GM19452 (cell line): ENCODE measurements around the gene RHBDD3.
"Not testable (repeated sequence)": the region's sequence is repeated elsewhere in the genome, so short reads cannot be mapped to it uniquely, and the experiment has no call there.

Source experiments
- ATAC-seq: cut with Tn5 transposase; IDR thresholded peaks from one replicate; pipeline ENCODE4 v1.9.1; 2021; ENCODE audit not compliant: unreplicated experiment

RHBDD3 gene

DNA sequence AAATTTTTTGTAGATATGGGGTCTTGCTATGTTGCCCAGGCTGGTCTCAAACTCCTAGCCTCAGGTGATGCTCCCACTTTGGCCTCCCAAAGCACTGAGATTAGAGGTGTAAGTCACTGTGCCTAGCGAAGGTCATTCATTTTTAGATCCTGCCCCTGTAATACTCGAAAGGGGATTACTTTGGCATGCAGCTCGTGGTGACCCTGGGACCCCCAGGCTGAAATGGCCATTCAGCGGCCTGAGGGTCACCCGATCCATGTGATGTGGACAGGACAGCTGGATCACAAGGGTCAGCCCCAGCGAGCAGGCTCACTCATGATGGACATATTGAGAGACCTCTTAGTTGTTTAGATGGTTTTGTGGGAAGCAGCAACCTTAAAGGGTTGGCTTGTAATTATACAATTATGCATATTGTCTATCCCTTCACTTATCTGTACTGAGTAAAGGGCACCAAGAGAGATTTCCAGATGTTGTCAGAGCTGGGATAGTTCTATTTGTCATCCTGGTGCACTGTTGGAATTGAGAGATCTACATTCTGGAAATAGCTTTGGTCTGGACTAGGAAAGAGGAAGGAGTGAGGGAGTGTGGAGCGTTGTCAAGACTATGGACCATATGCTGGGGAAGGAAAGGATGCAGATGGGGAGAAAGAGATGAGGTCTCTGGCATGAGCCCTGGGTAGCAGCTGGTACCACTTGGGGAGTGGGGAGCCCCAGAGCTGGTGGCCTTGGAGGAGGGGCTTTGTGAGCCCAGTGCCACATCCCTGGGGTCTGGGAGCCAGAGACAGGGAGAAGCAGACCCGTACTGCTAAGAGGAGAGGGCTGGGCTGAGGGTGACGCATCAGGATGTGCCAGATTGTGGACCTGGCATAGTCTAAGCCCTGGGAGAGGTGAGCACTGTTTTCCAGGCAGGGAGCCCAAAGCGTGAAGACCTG, 15.5 kb downstream of the RHBDD3 start:
- ATAC-seq, result no peak

DNA sequence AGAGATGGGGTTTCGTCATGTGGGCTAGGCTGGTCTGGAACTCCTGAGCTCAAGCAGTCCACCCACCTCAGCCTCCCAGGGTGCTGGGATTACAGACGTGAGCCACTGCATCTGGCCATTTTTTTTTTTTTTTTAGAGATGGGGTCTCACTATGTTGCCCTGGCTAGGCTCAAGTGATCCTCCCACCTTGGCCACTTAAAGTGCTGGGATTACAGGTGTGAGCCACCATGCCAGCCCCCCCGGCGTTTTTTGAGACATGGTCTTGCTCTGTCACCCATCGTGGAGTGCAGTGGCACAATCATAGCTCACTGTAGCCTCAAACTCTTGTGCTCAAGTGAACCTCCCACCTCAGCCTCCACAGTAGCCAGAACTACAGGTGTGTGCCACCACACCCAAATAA, 16.5 kb downstream of the RHBDD3 start:
- no peak for ATAC-seq

- ATAC-seq, result not testable (repeated sequence)
Observed at GRCh38 chr22:29247891-29248290, 19.9 kb downstream of the RHBDD3 start.

DNA sequence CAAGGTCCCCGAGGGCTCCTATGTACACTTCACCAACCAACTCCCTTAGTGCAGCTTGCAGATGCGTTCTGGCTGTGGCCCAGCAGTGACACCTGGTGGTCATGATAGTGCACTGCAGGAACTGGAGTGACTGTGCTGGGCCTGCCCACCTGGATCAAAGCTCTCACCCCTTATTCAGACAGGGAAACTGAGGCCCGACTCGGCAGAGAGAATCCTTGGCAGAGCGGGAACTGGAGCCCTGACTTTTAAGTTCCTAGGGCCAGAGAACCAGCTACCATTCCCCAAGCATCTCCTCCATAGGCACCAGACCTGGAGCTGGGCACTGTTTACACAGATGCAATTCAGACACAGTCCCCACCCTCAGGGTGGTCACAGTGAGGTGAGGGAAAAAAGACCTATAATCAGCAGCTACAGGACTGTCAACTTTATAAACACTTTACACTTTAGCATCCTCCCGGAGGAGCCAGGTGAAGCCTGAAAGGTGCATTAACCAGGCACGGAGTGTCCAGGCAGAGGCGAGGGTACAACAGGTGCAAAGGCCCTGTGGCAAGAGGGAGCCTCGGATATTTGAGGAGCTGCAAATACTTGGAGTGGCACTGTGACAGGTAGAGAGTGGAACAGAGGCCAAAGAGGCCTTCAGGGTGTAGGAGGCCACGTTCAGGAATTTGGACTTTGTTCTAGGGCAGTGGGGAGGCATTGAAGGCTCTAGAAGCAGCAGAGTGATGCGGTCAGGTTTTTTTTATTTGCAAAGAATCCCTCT, 22.0 kb downstream of the RHBDD3 start:
- ATAC-seq, result no peak

DNA sequence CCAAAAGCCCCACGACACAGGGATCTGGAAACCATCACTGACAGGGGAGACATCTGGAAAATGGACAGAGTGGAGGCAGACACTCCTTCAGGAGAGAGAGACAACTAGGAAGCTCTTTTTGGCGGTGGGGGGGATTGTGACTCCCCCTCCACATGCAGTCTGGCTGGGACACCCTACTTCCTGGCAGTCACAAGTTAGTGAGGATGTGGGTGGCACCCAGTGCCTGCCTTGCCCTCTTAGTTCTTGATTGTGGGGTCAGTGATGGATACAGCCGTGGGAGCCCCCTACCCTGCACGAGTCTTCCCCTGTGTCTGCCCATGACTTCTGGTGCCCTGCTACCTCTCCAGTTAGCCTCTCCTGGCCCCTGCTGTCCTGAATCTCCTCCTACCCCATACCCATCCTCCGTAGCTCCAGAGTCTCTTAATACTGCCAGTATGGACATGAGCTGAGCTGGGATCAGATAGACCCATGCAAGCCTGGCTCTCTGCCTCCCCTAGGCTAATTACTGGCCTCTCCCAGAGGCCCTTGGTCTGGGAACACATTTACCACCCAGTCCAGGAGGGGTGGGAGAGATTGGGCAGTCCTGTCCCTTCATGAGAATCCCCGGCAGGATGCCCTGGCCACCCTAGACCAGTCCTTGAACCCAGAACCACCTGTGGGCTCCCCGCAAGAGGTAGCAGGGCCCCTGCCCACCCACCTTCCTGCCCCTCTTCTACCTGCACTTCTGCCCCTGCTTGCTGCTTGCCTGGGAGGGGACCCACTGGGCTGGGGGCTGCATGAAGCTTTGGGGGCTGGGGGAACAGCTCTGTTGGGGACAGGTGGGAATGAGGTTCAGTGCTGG, 22.8 kb downstream of the RHBDD3 start:
- no peak for ATAC-seq

DNA sequence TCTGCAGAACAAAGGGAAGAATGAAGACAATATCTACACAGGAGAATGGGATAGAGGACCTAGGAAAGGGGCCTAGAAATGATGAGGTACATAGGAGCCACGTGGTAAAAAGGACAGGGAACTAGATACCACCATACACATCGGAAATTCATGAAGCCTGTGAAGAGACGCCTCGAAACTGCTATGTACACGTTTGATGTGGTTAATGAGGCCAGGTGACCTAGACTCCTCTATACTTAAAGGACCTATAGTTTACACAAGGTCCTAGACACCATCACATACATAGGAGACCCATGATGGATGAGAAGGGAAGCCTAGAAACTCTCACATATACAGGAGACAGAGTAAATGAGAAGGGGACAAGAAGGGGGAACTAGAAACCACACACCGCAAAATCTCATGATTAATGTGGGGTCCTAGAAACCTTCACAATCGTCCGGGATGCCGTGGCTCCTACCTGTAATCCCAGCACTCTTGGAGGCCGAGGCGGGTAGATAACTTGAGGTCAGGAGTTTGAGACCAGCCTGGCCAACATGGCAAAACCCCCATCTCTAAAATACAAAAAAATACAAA, 23.8 kb downstream of the RHBDD3 start:
- no peak for ATAC-seq

GRCh38 chr22:29240481-29240880, 27.3 kb downstream of the RHBDD3 start:
- not testable (repeated sequence) for ATAC-seq

DNA sequence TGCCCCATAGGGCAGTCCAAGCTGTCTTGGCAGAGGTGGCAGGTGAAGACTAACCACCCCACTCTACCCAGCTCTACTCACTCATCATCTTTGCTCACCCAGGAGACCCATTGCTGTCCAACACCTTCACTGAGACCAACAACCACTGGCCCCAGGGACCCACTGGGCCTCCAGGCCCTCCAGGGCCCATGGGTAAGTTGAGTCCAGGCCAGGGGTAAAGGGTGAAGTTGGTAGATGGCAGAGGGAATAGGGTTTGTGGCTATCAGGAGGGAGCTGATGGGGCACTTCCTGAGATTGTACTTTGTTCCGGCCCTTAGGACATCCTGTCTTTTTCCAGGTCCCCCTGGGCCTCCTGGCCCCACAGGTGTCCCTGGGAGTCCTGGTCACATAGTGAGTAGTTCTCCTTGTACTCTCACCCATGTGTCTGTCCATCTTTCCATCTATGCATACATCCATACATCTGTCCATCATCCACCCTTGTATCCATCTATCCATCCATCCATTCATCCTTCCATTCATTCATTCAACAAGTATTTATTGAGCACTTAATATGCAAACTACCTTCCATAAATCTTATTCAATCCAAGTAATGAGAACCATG, 34.4 kb downstream of the RHBDD3 start:
- ATAC-seq, result no peak

DNA sequence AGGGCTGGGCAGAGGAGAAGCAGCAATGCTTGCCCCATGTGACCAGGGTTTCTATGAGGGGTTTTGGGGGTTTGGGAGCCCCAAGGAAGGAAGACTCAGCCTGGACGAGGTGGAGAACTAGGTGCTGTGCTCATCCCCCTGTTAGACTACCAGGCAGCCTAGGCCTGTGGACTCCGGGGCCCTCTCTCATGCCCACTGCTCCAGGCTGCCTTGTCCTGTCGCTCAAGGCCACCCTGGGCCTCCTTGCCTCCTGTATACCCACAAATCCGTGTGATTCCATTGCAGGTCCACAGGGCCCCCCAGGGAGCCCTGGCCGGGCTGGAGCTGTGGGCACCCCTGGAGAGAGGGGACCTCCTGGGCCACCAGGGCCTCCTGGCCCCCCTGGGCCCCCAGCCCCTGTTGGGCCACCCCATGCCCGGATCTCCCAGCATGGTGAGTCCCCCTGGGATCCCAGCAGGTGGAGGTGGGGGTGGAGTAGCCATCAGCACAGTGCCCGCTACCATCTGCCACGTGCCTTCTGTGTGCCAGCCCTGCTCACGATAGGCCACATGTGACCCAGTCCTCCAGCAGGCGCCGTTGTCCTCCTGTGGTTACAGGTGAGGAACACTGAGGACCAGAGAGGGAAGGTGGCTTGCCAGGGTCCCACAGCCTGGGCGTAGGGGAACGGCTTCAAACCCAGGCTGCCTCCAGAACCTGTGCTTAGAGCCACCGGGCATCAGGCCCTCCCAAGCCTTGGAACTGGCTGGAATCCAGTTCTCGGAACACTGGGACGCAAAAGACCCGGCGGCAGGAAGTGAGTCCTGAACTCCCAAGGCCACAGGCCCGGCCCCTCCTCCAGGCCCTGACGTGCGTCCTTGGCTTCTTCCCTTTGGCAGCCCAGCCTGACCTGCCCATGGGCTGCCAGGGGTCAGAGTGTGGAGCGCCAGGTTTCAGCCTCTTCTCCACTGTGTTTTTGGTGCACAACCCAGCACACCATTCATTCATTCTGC, 35.5 kb downstream of the RHBDD3 start:
- ATAC-seq, result no peak

DNA sequence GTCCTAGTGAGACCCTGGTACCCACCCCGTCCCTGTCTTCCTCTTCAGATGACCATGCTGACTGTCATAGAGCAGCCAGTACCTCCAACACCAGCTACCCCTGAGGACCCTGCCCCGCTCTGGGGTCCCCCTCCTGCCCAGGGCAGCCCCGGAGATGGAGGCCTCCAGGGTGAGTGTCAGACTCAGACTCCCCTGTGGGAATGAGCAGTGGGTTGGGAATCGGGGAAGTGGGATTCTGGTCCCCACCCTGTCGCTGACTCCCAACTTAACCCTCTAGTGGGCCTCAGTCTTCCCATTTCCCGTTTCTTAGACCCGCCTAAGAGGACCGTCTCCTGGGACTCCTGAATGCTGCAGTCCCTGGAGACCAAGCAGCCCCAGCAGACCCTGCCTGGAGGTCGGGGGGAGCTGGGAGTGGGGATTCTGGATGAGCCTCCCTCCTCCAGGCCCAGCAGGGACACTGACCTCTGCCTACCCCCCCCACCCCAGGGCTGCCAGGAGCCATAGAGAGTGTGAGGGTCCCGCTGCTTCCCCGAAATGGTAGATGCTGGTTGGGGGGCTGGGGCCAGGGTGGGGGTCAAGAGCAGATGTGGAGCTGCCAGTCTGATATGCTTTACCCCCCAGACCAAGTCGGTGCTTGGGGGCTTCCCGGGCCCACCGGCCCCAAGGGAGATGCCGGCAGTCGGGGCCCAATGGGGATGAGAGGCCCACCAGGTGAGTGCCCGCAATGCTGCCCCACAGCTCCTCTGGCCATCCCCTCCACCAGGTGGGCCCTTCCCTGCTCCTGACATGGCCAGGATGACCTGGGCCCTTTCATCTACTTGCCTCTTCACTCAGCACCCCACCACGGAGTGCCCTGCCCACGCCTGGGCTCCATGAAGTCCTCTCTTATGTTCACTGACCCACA, 36.6 kb downstream of the RHBDD3 start:
- ATAC-seq, result no peak

- no peak for ATAC-seq
Observed at GRCh38 chr22:29226351-29226981, 41.3 kb downstream of the RHBDD3 start.

DNA sequence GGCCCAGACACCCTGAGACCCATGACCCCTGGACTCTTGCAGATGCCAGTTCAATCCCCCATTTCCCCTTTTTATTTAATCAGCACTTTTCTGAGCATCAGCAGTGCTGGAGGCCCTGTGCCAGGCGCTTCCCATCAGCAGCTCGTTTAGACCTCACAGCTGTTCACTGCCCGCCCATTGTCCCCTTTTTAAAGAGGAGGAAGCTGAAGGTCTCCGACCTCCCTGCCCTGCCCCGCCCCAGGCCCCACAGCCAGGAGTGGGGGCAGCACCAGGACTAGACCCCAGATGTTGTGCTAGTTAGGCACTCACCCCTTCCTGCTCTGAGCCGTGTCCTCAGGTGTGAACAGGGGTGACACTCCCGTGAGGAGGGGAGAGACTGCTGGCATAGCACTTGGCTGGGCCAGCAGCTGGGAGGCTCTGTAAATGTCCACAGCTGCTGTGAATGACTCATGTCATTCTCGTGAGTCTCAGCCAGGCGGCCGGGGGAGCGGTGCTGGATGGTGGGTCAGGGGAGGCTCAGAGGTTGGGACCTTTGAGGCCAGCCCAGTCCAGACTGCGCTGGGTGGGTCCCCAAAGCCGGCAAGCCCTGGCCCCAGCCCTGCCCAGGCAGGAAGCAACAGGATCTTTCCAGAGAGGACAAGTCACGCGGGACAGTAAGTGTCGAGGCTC, 42.2 kb downstream of the RHBDD3 start:
- no peak for ATAC-seq

GRCh38 chr22:29224859-29225410, 42.8 kb downstream of the RHBDD3 start:
- no peak for ATAC-seq

GRCh38 chr22:29224121-29224858, 43.5 kb downstream of the RHBDD3 start:
- no peak for ATAC-seq

DNA sequence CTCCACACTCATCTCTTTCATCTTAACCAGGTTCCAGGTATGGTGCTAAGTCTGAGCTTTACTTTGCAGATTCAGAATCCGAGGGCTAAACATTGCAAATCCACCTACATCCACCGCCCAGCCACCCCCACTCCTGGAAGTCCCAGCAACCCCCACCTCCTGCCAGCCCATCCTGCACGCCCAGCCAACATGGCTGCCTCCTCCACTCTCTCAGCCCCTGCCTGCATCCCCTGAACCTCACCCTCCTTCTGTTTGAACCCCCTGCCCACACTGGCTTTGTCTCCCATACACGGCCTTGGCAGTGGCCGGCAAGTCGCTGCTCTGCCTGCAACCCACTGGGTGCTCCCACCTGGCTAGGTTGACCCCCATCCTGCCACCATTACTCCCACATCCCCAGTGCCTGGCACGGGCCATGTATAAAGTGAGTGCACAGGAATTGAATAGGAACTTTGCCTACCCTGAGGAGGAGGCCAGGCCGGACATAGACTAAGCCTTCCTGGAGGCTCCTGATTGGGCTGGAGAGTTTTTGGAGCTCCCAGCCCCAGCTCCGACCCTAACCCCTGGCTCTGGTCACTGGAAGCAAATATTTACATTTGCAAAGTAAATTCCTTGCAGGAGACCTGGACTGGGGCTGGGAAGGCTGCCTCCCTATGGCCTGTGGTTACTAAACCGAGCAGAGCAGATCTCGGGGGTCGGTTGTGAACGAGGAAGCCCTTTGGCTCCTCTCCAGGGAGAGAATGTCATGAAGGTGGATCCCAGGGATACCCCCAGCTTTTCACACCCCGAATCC, 47.7 kb downstream of the RHBDD3 start:
- no peak for ATAC-seq
